D721Med (cell line): ENCODE data around the gene ESR2.

Experiments used
- DNase-seq: peaks from one replicate; pipeline ENCODE4 v3.0.0; 2011; ENCODE audit warnings: low spot score; ENCODE audit not compliant: insufficient read length
- FAIRE-seq: peaks from 2 replicates; lab custom pipeline; 2011; peaks lifted over from hg19 to GRCh38; lab: Jason Lieb, UNC
- CTCF ChIP-seq: IDR thresholded peaks from 2 replicates; pipeline ENCODE4 v1.5.1; 2012; ENCODE audit warnings: mild to moderate bottlenecking, control low read depth; ENCODE audit not compliant: insufficient read depth; ENCODE audit errors: missing control alignments

ESR2 gene

GRCh38 chr14:64201921-64202545 lies 92.1 kb downstream of the ESR2 start:
- FAIRE-seq (no peak), DNase-seq (no peak)
- TF ChIP-seq CTCF, result no peak

- FAIRE-seq (no peak), DNase-seq (no peak)
- TF ChIP-seq CTCF, result no peak
These were observed 92.9 kb downstream of the ESR2 start for GRCh38 chr14:64201296-64201695.

- FAIRE-seq (no peak), DNase-seq (no peak)
- no peak for TF ChIP-seq CTCF
These were observed 94.0 kb downstream of the ESR2 start for GRCh38 chr14:64200170-64200569.

- no peak for TF ChIP-seq CTCF
- DNase-seq, result no peak
- FAIRE-seq, result no peak
These were observed 95.7 kb downstream of the ESR2 start for GRCh38 chr14:64198486-64198885.

GRCh38 chr14:64197996-64198395 lies 96.2 kb downstream of the ESR2 start:
- FAIRE-seq (no peak), DNase-seq (no peak)
- no peak for TF ChIP-seq CTCF

GRCh38 chr14:64196814-64197411 lies 97.3 kb downstream of the ESR2 start:
- TF ChIP-seq CTCF, result no peak
- peak; percentile 35 for FAIRE-seq
- DNase-seq, result no peak

GRCh38 chr14:64196056-64196455 lies 98.1 kb downstream of the ESR2 start:
- FAIRE-seq (no peak), DNase-seq (no peak)
- TF ChIP-seq CTCF, result no peak
